GM21381 (cell line): Measurements from ENCODE around the gene ANK3.

Experiments
- ATAC-seq: cut with Tn5 transposase; IDR thresholded peaks from one replicate; pipeline ENCODE4 v1.9.1; 2021; ENCODE audit warnings: mild to moderate bottlenecking, moderate library complexity; ENCODE audit not compliant: unreplicated experiment

The ANK3 gene

GRCh38 chr10:60348982-60349381 is 40.7 kb downstream of the ANK3 start:
- no peak for ATAC-seq

DNA sequence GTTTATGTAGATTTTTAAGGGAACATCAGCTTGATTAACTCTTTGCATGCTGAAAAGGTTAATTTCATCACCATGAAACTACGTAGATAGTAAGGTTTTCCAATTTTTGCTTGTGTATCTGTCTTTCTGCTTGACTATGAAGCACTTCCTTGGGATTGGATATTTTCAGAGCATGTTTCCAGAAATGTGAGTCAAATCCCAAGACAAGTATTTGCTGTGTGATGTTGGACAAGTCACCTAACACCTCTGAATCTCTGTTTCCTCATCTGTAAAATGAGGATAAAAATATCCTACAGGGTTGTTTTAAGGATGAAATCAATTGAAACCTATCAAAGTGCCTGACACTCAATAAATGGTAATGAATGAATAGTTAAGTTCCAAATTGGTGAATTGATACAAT is 42.4 kb downstream of the ANK3 start:
- ATAC-seq = no peak

DNA sequence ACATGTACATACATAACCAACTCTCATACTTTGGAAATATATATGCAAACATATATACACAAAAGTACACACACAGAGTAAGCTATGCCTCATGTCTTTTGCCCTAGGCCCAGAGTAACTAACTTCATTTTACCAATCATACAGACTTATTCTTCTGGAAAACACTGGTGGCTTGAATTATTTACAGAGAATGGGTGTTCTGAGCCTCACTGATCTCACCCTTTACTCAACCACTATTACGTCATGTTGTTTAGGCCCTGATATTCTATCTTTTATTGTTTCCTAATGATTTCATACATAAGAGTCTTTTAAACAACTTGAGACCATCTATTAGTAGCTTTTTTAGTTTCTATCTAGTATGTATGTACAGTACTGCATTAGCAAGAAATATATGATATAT is 43.0 kb downstream of the ANK3 start:
- ATAC-seq = no peak

DNA sequence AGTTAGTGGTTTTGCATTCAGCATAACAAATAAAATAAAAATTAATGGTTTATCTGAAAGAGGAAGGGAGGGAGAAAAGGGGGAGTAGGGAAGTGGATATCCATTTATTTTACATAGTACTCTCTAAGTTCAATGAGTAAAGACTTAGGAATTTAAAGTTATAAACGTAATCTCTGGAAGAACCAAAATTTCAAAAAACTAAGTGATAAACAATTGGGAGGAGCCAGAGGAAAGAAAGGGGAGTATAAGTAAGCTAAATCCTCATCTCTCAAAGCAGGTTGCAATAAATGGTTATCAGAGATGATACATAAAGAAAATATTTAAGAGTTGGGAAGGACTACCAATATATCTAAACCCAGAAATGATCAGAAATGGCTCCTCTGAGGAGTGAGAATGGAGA is 46.4 kb downstream of the ANK3 start:
- ATAC-seq = no peak

GRCh38 chr10:60341969-60342368 is 47.7 kb downstream of the ANK3 start:
- no peak for ATAC-seq

GRCh38 chr10:60340973-60341372 is 48.7 kb downstream of the ANK3 start:
- no peak for ATAC-seq

DNA sequence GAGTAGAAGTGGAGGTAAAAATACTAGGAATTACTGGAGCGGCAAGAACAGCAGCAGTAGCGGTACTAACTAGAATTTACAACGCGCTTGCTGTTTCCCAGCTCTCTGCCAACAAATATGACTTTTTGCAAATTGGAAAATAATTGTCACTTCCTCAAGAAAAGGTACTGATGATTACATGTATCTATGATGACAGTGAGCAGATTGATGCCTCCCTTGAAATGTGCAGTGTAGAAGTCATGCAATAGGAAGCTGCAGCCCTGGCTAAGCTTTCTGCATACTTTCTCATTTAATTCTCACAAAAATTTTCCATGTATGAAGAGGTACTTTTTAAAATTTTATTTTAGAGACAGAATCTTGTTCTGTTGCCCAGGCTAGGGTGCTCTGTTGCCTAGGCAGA is 49.9 kb downstream of the ANK3 start:
- ATAC-seq = no peak

- ATAC-seq = no peak
Measured at GRCh38 chr10:60338786-60339185, 50.9 kb downstream of the ANK3 start.

- no peak for ATAC-seq
Measured at GRCh38 chr10:60338002-60338564, 51.6 kb downstream of the ANK3 start.

DNA sequence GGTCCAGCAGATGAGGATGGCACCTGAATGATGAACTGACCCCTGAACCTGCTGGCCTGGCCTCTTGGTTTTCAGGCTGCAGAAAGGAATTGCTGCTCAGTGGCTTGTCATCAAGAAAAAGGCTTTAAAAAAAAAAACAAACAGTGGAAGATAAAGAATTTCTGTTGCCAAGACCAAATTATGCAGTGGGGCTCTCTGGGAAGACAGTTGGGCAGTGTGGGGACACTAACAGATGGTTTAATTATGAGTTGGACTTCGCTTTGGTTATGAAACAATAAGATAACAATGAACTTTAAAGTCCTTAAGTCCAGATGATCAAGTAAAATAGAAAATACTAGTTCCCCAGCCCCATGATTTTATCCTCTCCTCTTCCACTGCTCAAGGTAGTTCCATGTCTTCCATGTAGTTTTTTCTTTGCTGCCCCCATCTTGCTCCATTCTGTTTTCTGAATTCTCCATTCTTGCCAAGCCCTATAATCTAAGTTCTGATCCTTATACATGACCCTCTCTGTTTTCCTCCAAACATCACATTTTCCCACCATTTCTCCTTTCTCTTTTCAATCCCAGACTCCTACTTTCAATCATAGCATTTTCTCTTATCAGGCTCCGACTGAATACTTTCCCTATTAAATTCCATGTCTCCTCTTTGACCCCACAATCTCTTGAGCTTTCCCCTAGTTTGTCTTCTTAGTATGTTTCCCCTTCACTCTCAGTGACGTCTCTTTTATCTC is 52.6 kb downstream of the ANK3 start:
- ATAC-seq = no peak

GRCh38 chr10:60335708-60336107 is 54.0 kb downstream of the ANK3 start:
- no peak for ATAC-seq

- ATAC-seq = no peak
Measured at GRCh38 chr10:60334991-60335390, 54.7 kb downstream of the ANK3 start.

- no peak for ATAC-seq
Measured at GRCh38 chr10:60332371-60332770, 57.3 kb downstream of the ANK3 start.

- ATAC-seq = no peak
Measured at GRCh38 chr10:60331886-60332285, 57.8 kb downstream of the ANK3 start.

DNA sequence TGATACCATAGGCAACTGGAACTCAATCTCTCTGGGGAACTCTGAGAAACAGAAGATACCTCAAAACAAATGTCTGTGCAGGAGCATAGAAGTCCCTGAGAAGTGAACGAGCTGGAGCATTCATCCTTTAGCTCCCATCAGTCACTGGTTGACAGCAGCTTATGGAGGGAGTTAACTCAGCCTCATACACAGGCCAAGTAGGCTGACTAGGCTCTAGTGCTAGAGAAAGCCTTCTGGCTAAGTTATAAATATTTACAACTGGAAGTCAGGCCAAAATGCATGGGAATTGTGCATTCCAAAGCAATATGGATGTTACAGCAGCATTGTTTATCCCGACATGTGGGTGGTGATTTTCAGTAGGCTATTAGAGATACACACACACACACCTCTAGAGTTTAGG is 66.5 kb downstream of the ANK3 start:
- ATAC-seq = no peak

DNA sequence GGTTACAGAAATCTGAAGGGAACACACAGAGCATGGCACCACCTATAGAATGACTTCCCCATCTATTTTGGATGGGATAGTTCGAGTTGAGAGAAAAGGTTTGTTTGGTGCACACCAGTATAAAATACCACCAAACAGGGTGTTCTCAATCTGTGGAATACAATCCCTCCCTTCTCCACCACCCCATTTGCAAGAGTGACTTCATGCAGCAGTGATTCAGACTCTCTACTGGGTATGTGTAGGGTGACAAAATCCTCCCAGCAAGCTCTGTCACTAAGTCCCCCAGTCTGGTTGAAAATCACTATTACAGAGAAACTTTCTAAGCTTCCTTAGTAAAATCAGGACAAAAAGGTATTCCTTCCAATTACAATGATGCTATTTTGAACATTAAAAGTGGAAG is 69.0 kb downstream of the ANK3 start:
- ATAC-seq = no peak

- ATAC-seq = no peak
Measured at GRCh38 chr10:60316029-60316428, 73.6 kb downstream of the ANK3 start.

- ATAC-seq = no peak
Measured at GRCh38 chr10:60315311-60315710, 74.4 kb downstream of the ANK3 start.

GRCh38 chr10:60314069-60314940 is 75.4 kb downstream of the ANK3 start:
- no peak for ATAC-seq

GRCh38 chr10:60313589-60313952 is 76.1 kb downstream of the ANK3 start:
- no peak for ATAC-seq

DNA sequence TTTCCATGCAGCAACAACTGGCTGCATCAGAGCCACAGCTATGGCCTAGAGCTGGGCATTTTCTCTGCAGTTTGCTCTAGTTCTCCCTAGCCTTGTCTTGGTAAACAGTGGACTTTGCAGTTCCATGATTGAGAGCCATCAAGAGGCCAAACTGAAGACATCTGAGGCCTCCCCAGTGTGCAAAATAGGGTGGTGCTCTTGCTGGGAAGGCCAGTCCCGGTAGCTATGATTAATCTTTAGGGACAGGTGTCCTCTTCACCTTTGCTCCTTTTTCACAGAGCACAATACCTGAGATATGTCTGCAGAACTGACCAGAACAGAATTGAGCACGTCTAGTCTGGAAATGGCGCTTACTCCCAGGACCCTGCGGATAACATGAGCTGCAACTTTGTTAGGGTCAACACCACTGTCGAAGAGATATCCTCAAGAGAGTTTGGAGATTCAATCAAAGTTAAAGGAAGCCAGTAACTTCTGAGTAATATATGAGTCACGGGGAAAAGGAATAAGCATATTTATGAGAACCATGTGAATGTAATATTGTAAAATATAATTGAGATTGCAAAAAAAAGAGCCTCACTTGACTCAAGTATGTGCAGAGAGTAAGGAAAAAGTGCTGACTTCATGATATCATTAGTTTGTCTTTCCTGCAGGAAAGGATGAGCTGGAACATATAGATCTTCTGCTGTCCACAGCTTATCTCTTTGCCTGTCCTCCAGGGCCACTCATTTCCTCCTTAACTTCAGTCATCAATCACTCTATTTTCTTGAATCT is 76.7 kb downstream of the ANK3 start:
- no peak for ATAC-seq
